NK-92 (cell line): Measurements from ENCODE around the gene ZNF827.

Experiments used
- DNase-seq: peaks from one replicate; lab custom pipeline; 2025; ENCODE audit not compliant: unreplicated experiment; lab: John Stamatoyannopoulos, UW

The ZNF827 gene

DNA sequence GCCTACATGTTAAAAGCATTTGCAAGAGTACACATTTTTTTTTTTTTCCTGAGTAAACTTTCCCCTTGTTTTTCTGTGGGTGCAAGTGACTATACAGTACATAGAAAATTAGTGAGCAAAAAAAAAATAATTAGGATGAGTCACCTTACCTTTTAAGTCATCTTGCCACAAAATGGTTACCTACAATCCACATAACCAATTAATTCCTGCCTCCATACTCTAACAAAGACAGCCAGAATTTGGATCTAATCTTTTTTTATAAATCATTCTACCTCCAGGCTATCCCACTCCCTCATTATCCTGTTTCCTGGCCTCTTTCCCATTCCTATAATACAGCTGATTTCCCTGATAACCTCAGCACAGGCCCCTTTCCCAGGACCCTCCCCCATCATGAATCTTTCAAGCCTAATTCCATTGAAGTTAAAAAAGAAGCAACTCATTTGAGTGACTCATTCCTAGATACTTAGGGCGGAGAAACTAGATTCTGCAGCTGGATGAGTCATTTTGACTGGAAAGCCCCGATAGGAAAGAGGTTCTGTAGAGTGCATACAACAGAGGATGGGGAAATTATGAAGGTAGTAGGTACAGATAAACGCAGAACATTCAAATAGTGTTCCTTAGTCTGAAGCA is 130.5 kb downstream of the ZNF827 start:
- DNase-seq = no peak

GRCh38 chr4:145805490-145805889 is 133.1 kb downstream of the ZNF827 start:
- DNase-seq = no peak

DNA sequence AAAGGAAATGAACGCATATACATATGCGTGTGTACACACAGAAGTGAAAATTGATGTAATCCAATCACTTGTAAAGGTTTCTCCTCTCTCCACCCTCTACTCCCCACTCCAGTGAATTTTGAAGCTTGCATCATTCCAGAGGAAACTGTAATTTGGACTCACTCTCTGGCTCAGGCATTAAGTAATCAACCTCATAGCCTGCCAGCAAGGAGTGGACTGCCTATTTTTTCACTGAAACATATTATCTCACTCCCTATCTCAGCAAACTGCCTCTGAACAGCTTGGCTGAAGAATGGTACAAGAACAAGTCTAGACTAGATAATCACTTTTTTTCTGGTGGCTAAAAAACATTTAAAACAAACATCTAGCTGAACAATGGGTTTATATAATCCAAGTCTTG is 134.5 kb downstream of the ZNF827 start:
- no peak for DNase-seq

- DNase-seq = no peak
Measured at GRCh38 chr4:145799223-145799622, 139.4 kb downstream of the ZNF827 start.

DNA sequence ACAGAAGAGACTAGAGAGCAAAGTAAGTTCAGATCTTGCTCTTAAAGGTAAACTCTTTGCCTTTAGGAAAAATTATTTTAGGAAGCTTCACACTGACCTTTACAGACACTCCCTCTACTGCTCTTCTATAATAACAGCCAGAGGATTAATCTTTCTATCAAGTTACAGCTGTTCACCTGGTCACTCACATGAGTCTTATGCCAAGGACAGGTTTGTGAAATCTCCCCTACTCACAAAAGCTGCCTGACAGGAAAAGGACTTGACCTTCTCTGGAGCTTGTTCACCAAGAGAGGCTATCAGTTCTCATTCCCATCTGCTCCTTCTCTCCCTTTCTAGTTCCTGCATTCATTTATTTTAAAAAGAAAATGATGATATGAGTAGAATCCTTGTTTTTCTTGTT is 141.3 kb downstream of the ZNF827 start:
- no peak for DNase-seq

DNA sequence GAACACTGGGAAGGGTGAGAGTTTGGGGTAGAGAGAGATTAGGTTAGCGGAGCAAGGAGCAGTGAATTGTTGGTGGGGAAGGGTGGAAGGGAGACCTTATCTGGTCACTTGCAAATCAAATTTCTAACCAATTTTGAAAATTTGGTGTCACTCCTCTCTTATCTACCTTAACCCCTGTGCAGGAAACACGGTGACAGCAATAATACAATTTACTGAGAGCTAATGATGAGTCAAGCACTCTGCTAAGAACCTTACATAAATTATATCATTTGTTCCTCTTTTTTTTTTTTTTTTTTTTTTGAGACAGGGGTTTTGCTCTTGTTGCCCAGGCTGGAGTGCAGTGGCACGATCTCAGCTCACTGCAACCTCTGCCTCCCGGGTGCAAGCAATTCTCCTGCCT is 142.3 kb downstream of the ZNF827 start:
- no peak for DNase-seq

DNA sequence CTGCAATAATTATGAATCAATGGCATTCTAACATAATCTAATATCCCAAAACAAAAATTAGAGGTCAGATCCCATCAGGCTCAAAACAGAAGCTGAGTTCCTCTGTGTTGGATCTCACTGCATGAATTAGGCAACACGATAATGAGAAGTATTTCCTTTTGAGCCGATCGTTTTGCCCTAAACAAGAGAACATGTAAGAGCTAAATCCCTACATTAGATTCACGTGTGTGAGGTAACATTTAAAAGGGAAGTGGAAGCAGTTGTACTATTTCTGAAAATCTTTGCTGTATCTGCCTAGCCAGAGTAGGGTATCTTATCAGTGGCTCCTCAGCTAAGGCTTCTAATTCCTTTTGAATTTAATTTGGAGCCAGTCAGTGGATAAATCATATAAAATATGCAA is 143.1 kb downstream of the ZNF827 start:
- DNase-seq = no peak

- no peak for DNase-seq
Measured at GRCh38 chr4:145792429-145792828, 146.2 kb downstream of the ZNF827 start.

DNA sequence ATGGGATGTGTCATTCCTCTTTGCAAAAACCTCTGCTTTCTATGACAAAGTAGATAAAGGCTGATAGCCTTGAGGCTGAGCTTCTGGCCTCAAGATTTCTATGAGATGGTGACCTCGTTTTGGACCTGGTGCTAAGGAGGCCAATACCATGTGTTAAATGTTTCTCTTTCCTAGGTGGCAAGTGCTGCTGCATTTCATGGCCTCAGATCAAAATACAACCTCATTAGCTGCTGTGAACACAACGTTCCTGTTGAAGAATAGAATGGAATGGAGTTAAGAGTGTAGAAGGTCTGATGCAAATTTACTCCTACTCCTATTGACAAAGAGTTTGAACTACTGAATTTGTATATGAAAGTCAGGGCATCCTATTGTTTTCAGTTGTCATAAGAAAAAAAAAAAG is 146.6 kb downstream of the ZNF827 start:
- DNase-seq = no peak

GRCh38 chr4:145788755-145789154 is 149.9 kb downstream of the ZNF827 start:
- no peak for DNase-seq

DNA sequence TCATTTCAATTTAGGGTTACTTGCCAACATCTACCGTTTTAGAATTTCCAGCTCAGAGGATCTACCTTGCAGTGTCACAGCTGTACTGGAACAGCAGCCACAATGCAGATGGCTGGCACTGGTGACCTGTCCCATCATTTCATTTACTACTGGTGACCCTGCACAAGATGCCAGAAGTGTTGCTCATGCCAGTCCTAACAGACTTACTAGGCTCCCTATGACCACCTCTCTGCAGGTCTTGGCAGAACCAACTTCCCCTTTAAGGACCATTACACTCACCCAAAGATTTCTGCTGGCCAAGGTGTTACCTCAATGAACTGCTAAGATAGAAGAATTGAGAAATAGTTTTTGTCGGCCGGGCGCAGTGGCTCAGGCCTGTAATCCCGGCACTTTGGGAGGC is 151.8 kb downstream of the ZNF827 start:
- DNase-seq = no peak

- no peak for DNase-seq
Measured at GRCh38 chr4:145786261-145786660, 152.4 kb downstream of the ZNF827 start.

DNA sequence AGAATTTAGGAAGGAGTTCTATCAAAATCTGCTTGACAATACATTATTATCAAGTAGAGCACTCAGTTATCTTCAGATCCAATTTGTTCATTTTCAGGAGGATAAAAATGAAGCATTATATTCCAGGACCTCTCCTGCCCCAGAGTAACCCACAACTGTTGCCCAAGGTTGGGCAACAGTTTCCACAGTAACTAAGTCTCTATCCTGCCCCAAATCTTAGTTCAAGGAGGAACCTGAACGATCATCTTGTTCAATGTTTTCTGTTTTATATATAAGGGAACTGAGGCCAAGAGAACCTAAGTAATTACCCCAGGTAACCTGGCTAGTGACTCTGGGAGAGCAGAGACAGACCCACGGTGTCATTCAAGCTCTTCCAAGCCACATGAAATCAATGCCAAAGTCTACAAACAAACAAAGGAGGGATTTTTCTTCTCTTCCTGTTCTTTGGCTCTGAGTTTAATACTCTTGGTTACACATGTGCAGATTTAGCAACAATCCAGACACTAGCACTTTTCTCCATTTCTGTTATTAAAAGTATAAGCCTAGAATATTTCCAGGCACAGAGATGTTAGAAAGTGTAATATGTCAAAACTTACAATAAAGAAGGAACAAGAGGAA is 153.1 kb downstream of the ZNF827 start:
- no peak for DNase-seq

DNA sequence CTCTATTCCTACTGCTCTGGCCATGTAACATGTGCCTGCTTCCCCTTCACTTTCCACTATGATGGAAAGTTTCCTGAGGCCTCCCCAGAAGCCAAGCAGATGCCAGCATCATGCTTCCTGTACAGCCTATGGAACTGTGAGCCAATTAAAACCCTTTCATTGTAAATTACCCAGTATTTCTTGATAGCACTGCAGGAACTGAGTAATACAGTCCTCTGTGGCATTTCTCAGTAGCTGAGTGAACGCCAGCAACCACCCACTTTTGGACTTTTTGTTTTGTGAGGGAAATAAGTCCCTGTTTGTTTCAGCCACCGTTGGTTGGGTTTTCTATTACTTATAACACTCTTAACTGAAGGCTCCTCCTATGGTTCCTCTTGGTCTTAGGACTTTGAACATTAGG is 154.6 kb downstream of the ZNF827 start:
- DNase-seq = no peak

- DNase-seq = no peak
Measured at GRCh38 chr4:145782756-145783155, 155.9 kb downstream of the ZNF827 start.

DNA sequence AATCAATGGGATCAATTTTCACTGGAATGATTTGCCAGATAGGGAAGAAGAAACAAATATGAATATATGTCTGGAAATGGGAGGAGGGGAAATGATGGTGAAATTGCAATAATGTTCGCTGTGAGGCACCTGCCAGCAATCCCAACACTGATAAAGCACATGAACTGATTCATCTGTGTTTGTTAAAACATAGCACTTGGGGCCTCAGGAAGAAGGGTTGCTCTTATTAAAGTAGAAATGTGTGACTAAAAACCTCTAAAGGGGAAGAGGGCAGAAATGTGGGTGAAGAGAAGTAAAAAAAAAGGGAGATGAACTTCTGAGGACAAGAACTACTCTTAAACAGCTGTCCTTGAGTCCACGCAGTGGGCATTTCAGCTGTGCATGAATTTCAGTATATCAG is 157.3 kb downstream of the ZNF827 start:
- DNase-seq = no peak

- DNase-seq = no peak
Measured at GRCh38 chr4:145779319-145779801, 159.3 kb downstream of the ZNF827 start.

DNA sequence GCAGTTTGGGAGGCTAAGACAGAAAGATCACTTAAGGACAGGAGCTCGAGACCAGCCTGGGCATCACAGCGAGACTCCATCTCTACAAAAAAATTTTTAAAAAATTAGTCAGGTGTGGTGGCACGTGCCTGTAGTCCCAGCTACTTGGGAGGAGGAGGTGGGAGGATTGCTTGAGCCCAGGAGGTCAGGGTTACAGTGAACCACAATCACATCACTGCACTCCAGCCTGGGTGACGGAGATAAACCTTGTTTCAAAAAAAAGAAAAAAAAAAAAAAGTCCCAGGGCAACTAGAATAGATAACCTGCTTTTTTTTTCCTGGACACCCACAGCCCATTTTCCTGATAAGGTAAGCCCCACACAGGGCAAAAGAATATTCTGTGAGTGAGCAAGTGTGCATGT is 162.4 kb downstream of the ZNF827 start:
- no peak for DNase-seq

DNA sequence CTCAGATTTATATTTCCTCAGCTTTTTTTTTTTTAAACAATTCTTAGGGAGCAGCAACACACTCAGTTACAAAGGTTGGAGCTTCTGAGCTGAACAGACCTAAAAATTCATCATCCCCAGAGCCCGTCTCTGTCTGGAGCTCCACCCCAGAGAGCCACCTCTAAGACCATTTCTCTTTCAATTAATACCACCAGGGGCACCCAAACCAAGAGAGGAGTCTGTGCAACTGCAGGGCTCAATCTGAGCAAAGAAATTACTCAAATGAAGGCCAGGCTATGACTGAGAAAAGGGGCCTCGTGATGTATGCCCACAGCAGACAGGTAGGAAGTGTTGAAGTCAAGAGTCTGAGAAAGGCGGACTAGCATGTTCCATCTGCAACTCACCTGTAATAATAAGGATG is 163.2 kb downstream of the ZNF827 start:
- DNase-seq = no peak

DNA sequence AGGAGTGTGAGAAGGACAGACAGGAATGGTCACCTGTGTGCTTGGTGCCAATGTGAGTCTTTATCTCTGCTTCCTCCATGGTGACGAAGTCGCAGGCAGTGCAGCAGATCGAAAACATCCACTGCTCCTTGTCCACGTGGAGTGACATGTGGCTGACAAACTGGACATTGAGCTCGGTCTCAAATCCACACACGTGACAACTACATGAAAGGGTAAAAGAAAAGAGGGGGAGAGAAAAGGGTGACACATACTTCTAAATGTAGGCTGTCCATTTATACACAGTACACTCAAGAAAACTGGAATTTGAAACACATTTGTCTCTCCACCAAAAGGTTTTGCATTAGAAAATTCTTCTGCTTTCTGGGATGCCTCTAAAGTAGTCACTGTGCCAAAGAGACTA is 164.2 kb downstream of the ZNF827 start:
- no peak for DNase-seq

DNA sequence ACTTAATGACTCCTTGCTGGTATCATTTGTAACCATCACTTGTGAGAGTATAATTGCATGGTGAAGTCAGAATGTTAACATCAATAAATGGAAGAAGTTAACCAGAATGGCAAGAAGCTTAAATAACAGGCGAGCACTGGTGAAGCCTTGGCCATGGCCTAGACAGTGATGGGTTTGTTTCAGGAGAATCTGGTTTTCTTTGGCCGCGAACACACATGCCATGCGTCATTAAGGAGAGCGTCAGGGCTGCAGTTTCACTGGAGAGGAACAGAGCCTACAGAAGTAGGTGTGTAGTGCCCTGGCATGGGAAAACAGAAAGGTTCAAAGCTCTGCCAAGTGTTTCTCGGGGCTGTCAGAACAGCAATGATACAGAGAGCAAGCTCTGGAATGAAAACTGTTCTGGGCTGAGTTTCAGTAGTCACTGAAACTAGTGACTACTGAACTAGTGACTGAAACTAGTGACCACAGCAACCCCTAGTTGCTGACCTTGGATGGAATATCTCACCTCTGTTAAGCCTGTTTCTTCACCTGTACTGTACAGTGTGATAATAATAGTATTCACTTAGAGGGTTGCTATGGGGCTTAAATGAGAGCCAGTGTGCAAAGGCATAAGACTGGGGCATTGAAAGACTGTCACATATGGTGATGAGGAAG is 164.9 kb downstream of the ZNF827 start:
- DNase-seq = no peak

- no peak for DNase-seq
Measured at GRCh38 chr4:145772347-145772746, 166.3 kb downstream of the ZNF827 start.

GRCh38 chr4:145770124-145770523 is 168.5 kb downstream of the ZNF827 start:
- no peak for DNase-seq
